Uterus (tissue), 4 donors: ENCODE results near the gene PUS10. TPM values are rescaled to one million over a fixed set of nuclear protein-coding genes. Genes with fewer than 3 reads are reported as not detected.
A peak's percentile ranks its signal among the peaks of the same experiment; 100 is the strongest.

ENCODE experiments used
- DNase-seq, 2 donors: peaks; one replicate each; pipeline ENCODE4 v3.0.0-alpha.2; 2019 to 2020
- H3K27ac ChIP-seq, 2 donors: fragments of 200-600 bp; sonication (generic); 1 replicate in 1 of 2; 2 replicates in 1 of 2; pipeline ENCODE4 v1.5.1; 2016 to 2018
- H3K27me3 ChIP-seq, 2 donors: fragments of 200-600 bp; sonication (generic); one replicate each; pipeline ENCODE4 v1.5.1; 2018 to 2019; ENCODE audit warnings: control low read depth in 1 of 2
- H3K36me3 ChIP-seq, 2 donors: fragments of 200-600 bp; sonication (generic); one replicate each; pipeline ENCODE4 v1.5.1; 2019; ENCODE audit warnings: control low read depth in 1 of 2
- H3K4me1 ChIP-seq, 2 donors: fragments of 200-600 bp; sonication (generic); one replicate each; pipeline ENCODE4 v1.5.1; 2018 to 2019; ENCODE audit warnings: control low read depth in 1 of 2
- H3K4me3 ChIP-seq, 2 donors: fragments of 200-600 bp; sonication (generic); 1 replicate in 1 of 2; 2 replicates in 1 of 2; pipeline ENCODE4 v1.5.1; 2018 to 2019; ENCODE audit warnings: mild to moderate bottlenecking in 1 of 2
- H3K9me3 ChIP-seq, 2 donors: fragments of 200-600 bp; sonication (generic); one replicate each; pipeline ENCODE4 v1.5.1; 2019; ENCODE audit warnings: control low read depth in 1 of 2
- CTCF ChIP-seq, 4 experiments: fragments of 200-600 bp in 2 of 4; fragments of 450-650 bp in 2 of 4; sonication (generic) in 2 of 4; IDR thresholded peaks; one replicate each; pipeline ENCODE4 v1.5.1; 2016 to 2019; ENCODE audit warnings: antibody characterized with exemption in 4 of 4, mild to moderate bottlenecking in 2 of 4, moderate library complexity in 1 of 4
- POLR2A ChIP-seq, 2 donors: fragments of 450-650 bp; IDR thresholded peaks; one replicate each; pipeline ENCODE4 v1.6.1; 2016; ENCODE audit warnings: antibody characterized with exemption in 2 of 2, mild to moderate bottlenecking in 1 of 2, moderate library complexity in 1 of 2
- intact Hi-C: fragments of 100-400 bp; cut with DNase I; formaldehyde crosslinking; loops from one replicate; pipeline ENCODE4 v1.15.1; 2023; ENCODE audit warnings: low total_unique reads
- total RNA-seq, 4 donors: library from RNA; depleted of rRNA in 3 of 4; stranded (reverse); fragments of >200 nt in 3 of 4; gene quantifications; one replicate each; pipeline versions ENCODE4 v1.1.0 to v1.2.4, GENCODE V29; 2014 to 2023
- donor health status: DM: yes; HTN: yes; CAD: no.

PUS10 gene
- total RNA-seq, 4 donors from 2014 or later = 1.8 to 16.5 (median 8.6) TPM

- Histone ChIP-seq H3K27me3 (no peaks in the 10 kb centered on the region), H3K9me3 (no peaks in the 10 kb centered on the region), H3K4me3 (no peak overlapping the region), H3K27ac (no peak overlapping the region), H3K36me3 (no peaks in the 10 kb centered on the region), H3K4me1 (no peaks in the 10 kb centered on the region)
- intact Hi-C loops = no loop called here
- no peak for TF ChIP-seq POLR2A (IDR thresholded peaks at IDR 0.05)
- no peak for TF ChIP-seq CTCF (IDR thresholded peaks at IDR 0.05)
- DNase-seq = no peak
Observed at GRCh38 chr2:61029533-61029932, 11.5 kb upstream of the PUS10 start.

GRCh38 chr2:61023670-61024069 is 5.6 kb upstream of the PUS10 start:
- H3K4me1 ChIP-seq = peaks cover 0 to 11% of the 10 kb centered on the region in 2 donors
- intact Hi-C loops = no loop called here
- no peak overlapping the region for H3K27ac ChIP-seq
- H3K9me3 ChIP-seq = no peaks in the 10 kb centered on the region
- TF ChIP-seq POLR2A (IDR thresholded peaks at IDR 0.05) (no peak), CTCF (IDR thresholded peaks at IDR 0.05) (no peak)
- H3K36me3 ChIP-seq = no peaks in the 10 kb centered on the region
- DNase-seq = no peak
- H3K4me3 ChIP-seq = no peak overlapping the region
- H3K27me3 ChIP-seq = no peaks in the 10 kb centered on the region

GRCh38 chr2:61021228-61021660 is 3.2 kb upstream of the PUS10 start:
- Histone ChIP-seq H3K4me1 (peaks cover 0 to 14% of the 10 kb centered on the region in 2 donors), H3K36me3 (no peaks in the 10 kb centered on the region), H3K9me3 (no peaks in the 10 kb centered on the region), H3K27me3 (no peaks in the 10 kb centered on the region), H3K27ac (no peak overlapping the region), H3K4me3 (no peak overlapping the region)
- intact Hi-C loops = no loop called here
- no peak for DNase-seq
- TF ChIP-seq POLR2A (IDR thresholded peaks at IDR 0.05) = no peak
- TF ChIP-seq CTCF (IDR thresholded peaks at IDR 0.05) = no peak

- no peaks in the 10 kb centered on the region for H3K36me3 ChIP-seq
- intact Hi-C loops = no loop called here
- H3K4me1 ChIP-seq = peaks cover 0 to 14% of the 10 kb centered on the region in 2 donors
- no peak for TF ChIP-seq CTCF (IDR thresholded peaks at IDR 0.05)
- no peak for TF ChIP-seq POLR2A (IDR thresholded peaks at IDR 0.05)
- H3K9me3 ChIP-seq = no peaks in the 10 kb centered on the region
- H3K27ac ChIP-seq = peak overlapping the region in 1 of 2 donors; percentile 93
- DNase-seq = no peak
- no peaks in the 10 kb centered on the region for H3K27me3 ChIP-seq
- H3K4me3 ChIP-seq = peak overlapping the region; percentile 89 to 91
Observed at GRCh38 chr2:61018798-61019197, 743 bp upstream of the PUS10 start.

GRCh38 chr2:61018318-61018755 is 282 bp upstream of the PUS10 start:
- H3K9me3 ChIP-seq = no peaks in the 10 kb centered on the region
- TF ChIP-seq CTCF (IDR thresholded peaks at IDR 0.05) (no peak), POLR2A (IDR thresholded peaks at IDR 0.05) (no peak)
- no peak for DNase-seq
- intact Hi-C loops = no loop called here
- peak overlapping the region; percentile 93 for H3K27ac ChIP-seq
- peak overlapping the region; percentile 89 to 91 for H3K4me3 ChIP-seq
- H3K36me3 ChIP-seq = no peaks in the 10 kb centered on the region
- no peaks in the 10 kb centered on the region for H3K27me3 ChIP-seq
- peaks cover 0 to 14% of the 10 kb centered on the region in 2 donors for H3K4me1 ChIP-seq
